ENCODE data around the gene MPG. TPM values are rescaled to one million over a fixed set of nuclear protein-coding genes. Genes with fewer than 3 reads are reported as not detected.

The MPG gene
- total RNA-seq, 4 donors from 2014 or later, result 75.0 to 124 (median 83.0) TPM

DNA sequence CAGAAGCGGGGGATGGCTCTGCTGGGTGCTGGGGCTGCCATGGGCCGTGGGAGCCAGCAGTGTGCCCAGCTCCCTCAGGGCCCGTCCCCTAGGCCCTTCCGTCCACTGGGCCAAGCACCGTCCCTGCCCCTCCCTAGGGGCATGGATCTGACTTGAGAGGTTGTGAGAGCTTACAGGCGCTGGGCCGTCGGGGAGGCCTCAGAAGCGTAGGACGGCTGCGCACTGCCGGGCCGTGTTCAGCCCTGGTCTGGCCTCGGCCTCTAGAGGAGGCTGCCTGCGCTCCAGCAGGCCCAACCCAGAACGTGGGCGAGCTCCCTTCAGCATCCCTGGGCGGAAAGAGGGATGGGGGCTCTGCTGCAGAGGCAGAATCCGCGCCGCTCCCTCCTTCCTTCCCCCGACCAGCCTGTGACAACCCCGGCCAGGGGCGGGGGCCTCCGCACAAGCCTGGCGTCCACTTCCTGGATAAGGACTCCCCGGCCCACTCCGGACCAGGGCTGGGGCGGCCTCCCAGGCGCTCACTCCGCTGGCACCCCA is 685 bp upstream of the MPG start:
- DNase-seq, result no peak
- in situ Hi-C loops (cut with MboI; ENCODE audit: low sequenced_read_pairs in 4 of 4), result no loop called here
- Histone ChIP-seq H3K27ac (peak overlapping the region; percentile 80 to 93 (median 92)), H3K4me1 (peaks cover 28 to 48% of the 10 kb centered on the region in 2 donors), H3K4me3 (peak overlapping the region; percentile 77 to 86 (median 78)), H3K9me3 (no peaks in the 10 kb centered on the region), H3K36me3 (peaks cover 0 to 14% of the 10 kb centered on the region in 2 donors), H3K27me3 (no peaks in the 10 kb centered on the region)
- TF ChIP-seq, protein P1, sequence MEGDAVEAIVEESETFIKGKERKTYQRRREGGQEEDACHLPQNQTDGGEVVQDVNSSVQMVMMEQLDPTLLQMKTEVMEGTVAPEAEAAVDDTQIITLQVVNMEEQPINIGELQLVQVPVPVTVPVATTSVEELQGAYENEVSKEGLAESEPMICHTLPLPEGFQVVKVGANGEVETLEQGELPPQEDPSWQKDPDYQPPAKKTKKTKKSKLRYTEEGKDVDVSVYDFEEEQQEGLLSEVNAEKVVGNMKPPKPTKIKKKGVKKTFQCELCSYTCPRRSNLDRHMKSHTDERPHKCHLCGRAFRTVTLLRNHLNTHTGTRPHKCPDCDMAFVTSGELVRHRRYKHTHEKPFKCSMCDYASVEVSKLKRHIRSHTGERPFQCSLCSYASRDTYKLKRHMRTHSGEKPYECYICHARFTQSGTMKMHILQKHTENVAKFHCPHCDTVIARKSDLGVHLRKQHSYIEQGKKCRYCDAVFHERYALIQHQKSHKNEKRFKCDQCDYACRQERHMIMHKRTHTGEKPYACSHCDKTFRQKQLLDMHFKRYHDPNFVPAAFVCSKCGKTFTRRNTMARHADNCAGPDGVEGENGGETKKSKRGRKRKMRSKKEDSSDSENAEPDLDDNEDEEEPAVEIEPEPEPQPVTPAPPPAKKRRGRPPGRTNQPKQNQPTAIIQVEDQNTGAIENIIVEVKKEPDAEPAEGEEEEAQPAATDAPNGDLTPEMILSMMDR (IDR thresholded peaks at IDR 0.05 in 4 of 5, conservative IDR thresholded peaks at IDR 0.05 in 1 of 5), result no peak
- TF ChIP-seq POLR2A (IDR thresholded peaks at IDR 0.05), result no peak
- peak in 1 of 2 donors; percentile 16 for ATAC-seq
- intact Hi-C loops (cut with DNase I; ENCODE audit: low total_unique reads), result no loop called here

DNA sequence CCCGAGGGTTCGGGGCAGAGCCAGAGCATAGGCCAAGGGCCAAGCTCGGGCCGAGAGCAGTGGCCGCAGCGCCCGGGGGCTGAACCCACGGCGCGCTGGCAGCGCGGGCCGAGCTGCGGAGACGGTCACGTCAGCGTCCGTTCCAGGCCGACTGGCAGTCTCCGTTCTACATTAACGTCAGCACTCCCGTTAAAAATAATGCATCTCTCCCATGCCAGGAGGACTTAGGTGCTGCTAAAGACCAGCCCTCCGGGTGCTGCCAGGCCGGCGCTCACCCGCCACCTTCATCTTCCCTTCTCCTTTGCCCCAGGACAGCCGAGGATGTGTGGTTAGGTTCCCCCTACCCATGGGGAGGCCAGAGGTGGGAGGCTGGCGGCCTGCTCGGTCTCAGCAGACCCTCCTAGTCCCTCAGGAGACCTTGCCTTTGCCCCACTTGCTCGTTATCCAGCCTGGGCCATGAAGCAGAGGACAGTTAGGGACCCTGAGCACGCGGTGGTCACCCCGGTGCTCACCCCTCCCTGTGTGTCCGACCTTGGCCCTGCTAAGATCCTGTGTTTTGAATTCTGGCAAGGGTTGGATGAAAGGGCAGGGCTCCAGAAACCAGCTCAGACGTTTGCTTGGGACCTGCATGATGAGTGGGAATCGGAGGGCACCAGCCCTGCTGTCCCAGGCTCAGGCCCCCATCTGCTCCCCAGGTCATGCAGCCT is 572 bp downstream of the MPG start:
- H3K27ac ChIP-seq, result peak overlapping the region; percentile 80 to 93 (median 92)
- in situ Hi-C loops (cut with MboI; ENCODE audit: low sequenced_read_pairs in 4 of 4), result no loop called here
- peak overlapping the region; percentile 77 to 86 (median 78) for H3K4me3 ChIP-seq
- ATAC-seq, result peak; percentile 51 to 67
- H3K4me1 ChIP-seq, result peaks cover 28 to 38% of the 10 kb centered on the region in 2 donors
- TF ChIP-seq, protein P1 (IDR thresholded peaks at IDR 0.05 in 4 of 5, conservative IDR thresholded peaks at IDR 0.05 in 1 of 5), result no peak
- TF ChIP-seq POLR2A (IDR thresholded peaks at IDR 0.05), result peak in 1 of 2 donors; percentile 2
- DNase-seq, result peak in 1 of 2 donors; percentile 65
- H3K36me3 ChIP-seq, result peaks cover 0 to 14% of the 10 kb centered on the region in 2 donors
- intact Hi-C loops (cut with DNase I; ENCODE audit: low total_unique reads), result loop anchor here (2.0 kb wide), 1 partner anchor 26 kb away; the partner anchor contains the start of genes POLR3K and SNRNP25
- no peaks in the 10 kb centered on the region for H3K27me3 ChIP-seq
- H3K9me3 ChIP-seq, result no peaks in the 10 kb centered on the region

DNA sequence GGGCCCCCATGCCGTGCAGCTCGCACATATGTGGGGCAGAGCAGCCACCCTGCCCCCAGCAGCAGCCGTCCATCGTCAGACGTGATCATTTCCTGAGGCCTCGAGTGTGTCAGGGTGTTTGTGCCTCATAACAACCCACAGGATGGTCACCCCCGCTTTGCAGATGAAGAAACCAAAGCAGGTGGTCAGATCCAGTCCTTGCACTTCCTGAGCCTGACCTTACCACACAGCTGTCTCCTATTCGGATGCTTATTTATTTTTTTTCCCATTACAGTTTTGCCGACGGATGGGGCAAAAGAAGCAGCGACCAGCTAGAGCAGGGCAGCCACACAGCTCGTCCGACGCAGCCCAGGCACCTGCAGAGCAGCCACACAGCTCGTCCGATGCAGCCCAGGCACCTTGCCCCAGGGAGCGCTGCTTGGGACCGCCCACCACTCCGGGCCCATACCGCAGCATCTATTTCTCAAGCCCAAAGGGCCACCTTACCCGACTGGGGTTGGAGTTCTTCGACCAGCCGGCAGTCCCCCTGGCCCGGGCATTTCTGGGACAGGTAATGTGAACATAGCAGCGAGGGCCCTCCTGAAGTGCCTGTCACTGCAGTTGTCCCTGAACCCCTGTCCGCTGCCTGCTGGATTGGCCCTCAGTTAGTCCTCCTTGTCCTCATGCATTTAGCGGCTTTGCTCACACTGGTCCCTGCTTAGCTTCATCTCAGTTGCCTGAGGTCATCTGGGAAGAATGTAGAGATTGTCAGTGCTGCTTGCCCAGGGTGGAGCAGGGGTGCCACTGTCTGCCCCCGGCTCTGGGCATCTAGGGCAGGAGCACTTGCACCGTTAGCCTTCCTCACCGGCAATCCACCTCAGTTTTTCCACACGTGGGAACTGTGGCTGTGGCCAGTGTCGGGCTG is 1.4 kb downstream of the MPG start:
- peaks cover 25 to 38% of the 10 kb centered on the region in 2 donors for H3K4me1 ChIP-seq
- TF ChIP-seq POLR2A (IDR thresholded peaks at IDR 0.05), result no peak
- TF ChIP-seq, protein P1 (IDR thresholded peaks at IDR 0.05 in 4 of 5, conservative IDR thresholded peaks at IDR 0.05 in 1 of 5), result no peak
- H3K27ac ChIP-seq, result peak overlapping the region; percentile 80 to 93 (median 92)

GRCh38 chr16:83060-83603 is 5.1 kb downstream of the MPG start:
- Histone ChIP-seq H3K27me3 (no peaks in the 10 kb centered on the region), H3K4me1 (peaks cover 22 to 35% of the 10 kb centered on the region in 2 donors), H3K36me3 (peaks cover 0 to 38% of the 10 kb centered on the region in 2 donors), H3K4me3 (no peak overlapping the region), H3K9me3 (no peaks in the 10 kb centered on the region), H3K27ac (no peak overlapping the region)
- no peak for TF ChIP-seq POLR2A (IDR thresholded peaks at IDR 0.05)
- TF ChIP-seq, protein P1 (IDR thresholded peaks at IDR 0.05 in 4 of 5, conservative IDR thresholded peaks at IDR 0.05 in 1 of 5), result no peak
- no peak for DNase-seq
- intact Hi-C loops (cut with DNase I; ENCODE audit: low total_unique reads) (no loop called here), in situ Hi-C loops (cut with MboI; ENCODE audit: low sequenced_read_pairs in 4 of 4) (no loop called here)
- no peak for ATAC-seq

More for the DNA sequence above, 1.4 kb downstream of the MPG start:
- in situ Hi-C loops (cut with MboI; ENCODE audit: low sequenced_read_pairs in 4 of 4), result no loop called here
- Histone ChIP-seq H3K27me3 (no peaks in the 10 kb centered on the region), H3K4me3 (peak overlapping the region in 3 of 4 donors; percentile 77 to 78 (median 78)), H3K36me3 (peaks cover 0 to 14% of the 10 kb centered on the region in 2 donors), H3K9me3 (no peaks in the 10 kb centered on the region)
- DNase-seq (no peak), ATAC-seq (no peak)
- intact Hi-C loops (cut with DNase I; ENCODE audit: low total_unique reads), result loop anchor here (2.0 kb wide), 1 partner anchor 27 kb away; the partner anchor contains the start of genes POLR3K and SNRNP25
